Stimulated activated CD4-positive, alpha-beta T cell treated with anti-CD3 and anti-CD28 coated beads, Interleukin-12 subunit alpha, Interleukin-12 subunit beta, amount 100 ng/mL, for 24 hours (primary cell): ENCODE data around the gene WWP2.
"Not testable (repeated sequence)": the region's sequence is repeated elsewhere in the genome, so short reads cannot be mapped to it uniquely, and the experiment has no call there.

ENCODE experiments used
- DNase-seq, 2 experiments: peaks; one replicate each; pipeline ENCODE4 v3.0.0-alpha.2; 2020; ENCODE audit warnings: low read depth in 2 of 2

The WWP2 gene

DNA sequence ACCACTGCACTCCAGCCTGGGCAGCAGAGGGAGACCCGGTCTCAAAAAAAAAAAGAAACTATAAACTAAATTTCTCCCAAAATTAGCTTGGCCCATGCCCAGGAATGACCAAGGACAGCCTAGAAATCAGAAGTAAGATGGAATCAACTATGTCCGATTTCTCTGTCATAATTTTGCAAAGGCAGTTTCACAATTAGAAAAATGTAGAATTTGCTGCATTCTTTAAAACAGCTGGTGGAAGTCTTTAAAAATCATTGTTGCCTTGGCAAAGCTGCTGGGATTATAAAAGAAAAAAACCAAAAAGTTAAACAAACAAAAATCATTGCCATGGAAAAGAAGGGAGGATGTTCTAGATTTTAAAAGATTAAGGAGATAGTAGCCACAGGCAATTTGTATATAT lies 32.4 kb downstream of the WWP2 start:
- DNase-seq, result no peak

DNA sequence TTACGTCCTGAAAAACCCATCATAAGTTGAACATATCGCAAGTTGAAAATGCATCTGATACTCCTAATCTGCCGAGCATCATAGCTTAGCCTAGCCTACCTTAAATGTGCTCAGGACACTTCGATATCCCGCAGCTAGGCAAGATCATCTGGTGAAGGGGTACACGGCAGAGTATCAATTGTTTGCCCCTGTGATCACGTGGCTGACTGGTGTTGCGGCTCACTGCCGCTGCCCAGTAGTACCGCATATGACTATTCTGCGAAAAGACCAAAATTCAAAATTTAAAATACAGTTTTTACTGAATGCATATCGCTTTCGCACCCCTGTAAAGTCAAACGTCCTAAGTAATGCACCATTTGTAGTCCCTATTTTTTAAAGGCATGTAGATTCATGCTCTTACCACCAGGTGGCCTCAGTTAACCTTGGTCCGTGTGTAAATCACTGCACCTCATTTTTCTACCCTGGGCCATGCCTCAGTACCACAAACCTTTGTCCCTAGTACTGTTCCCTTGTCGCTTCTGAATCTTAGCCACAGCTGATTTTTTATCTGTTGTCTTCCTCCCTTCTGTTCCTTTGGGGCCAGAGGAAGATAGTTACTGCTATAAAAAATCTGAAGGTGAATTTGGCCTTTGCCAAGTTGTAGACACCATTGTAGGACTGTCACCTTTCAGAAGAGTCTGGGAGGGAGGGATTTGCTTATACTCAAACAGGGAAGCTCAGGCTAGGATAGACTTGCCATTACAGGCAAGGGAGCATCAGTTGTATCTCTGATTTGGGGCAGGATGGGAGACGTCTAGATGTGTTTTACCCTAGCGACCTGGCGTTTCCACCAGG lies 34.4 kb downstream of the WWP2 start:
- no peak for DNase-seq

GRCh38 chr16:69798466-69798865 lies 36.3 kb downstream of the WWP2 start:
- DNase-seq, result no peak

DNA sequence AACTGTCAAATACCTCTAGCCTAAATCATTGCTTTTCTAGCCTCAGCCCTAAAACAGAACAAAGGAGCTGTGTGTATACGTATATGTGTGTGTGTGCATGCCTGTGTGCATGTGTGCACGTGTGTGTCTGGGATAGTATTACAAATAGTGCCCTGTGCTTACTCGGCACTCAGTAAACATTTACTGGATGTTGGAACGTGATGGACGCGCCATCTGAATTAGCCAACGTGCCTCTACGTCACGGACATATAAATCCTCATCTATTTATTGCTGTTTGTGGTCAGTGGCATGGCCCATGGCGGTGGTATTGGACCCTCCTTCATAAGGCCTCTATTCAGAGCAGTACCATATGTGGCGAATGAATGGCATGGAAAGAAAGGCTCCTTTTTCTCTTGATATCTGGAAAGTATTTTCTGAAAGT lies 37.5 kb downstream of the WWP2 start:
- DNase-seq, result no peak

DNA sequence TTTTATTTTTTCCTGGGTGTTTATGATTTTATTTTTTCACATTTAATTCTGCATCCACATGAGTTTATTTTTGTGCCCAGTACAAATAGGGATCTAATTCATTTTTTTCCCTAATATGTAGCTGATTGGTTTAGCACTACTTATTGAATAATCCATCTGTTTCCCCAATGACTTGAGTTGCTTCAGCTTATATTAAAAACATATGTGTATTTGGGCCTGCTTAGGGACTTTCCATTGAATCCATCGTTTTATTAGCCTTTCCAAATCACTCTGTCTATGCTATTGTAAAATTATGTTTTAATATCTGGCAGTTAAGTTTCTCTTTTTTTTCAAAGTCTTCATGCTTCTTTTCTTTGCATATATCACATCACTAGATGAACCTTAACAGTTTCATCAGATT lies 42.2 kb downstream of the WWP2 start:
- DNase-seq, result no peak

- not testable (repeated sequence) for DNase-seq
Observed at GRCh38 chr16:69806776-69807175, 44.6 kb downstream of the WWP2 start.

GRCh38 chr16:69812688-69813014 lies 50.5 kb downstream of the WWP2 start:
- DNase-seq, result no peak

- DNase-seq, result no peak
Observed at GRCh38 chr16:69814078-69814477, 51.9 kb downstream of the WWP2 start.

GRCh38 chr16:69814561-69814960 lies 52.4 kb downstream of the WWP2 start:
- DNase-seq, result no peak

DNA sequence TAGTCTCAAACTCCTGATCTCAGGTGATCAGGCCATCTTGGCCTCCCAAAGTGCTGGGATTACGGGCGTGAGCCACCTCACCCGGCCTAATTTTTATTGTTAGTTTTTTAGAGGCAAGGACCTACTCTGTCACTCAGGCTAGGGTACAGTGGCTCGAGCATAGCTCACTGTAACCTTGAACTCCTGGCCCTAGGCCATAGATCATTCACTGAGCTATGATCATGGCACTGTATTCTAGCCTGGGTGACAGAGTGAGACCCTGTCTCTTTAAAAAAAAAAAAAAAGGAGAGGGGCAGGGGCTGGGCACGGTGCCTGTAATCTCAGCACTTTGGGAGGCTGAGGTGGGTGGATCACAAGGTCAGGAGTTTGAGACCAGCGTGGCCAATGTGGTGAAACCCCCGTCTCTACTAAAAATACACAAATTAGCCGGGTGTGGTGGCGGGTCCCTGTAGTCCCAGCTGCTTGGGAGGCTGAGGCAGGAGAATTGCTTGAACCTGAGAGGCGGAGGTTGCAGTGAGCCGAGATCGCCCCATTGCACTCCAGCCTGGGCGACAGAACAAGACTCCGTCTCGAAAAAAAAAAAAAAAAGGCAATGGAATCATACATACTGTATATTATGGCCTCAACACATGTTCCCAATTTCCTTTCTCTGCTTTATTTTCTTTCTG lies 53.2 kb downstream of the WWP2 start:
- DNase-seq, result not testable (repeated sequence)

- no peak for DNase-seq
Observed at GRCh38 chr16:69816996-69817395, 54.9 kb downstream of the WWP2 start.

GRCh38 chr16:69818891-69819545 lies 56.9 kb downstream of the WWP2 start:
- DNase-seq, result no peak

DNA sequence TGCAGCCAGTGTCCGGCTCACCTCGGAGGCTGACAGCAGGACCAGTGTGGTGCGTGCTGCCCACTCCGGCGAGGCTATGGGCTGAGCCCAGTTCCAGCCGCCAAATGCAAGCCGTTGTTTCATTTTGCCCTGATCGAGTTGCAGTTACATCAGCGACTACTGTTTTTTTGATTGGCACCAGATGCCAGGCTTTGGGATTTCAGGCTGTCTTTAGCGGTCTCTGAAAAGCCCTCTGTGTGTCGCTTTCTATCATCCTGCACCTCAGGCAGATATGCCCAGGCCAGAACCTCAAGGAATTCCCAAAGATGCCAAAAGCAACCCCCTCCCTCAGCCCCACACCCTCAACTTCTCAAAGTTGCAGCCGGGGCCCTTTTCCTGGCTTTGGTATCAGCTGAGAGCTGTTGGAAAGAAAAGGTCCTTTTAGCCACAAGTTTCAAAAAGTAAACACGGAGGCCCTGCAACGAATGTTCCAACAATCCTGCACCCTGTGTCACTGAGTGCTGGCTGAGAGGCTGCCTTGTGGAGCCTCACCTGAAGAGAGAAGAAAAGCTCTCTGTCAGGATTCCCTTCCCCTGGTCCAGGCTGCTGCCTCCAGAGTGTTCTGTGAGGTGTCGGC lies 58.9 kb downstream of the WWP2 start:
- DNase-seq, result no peak

DNA sequence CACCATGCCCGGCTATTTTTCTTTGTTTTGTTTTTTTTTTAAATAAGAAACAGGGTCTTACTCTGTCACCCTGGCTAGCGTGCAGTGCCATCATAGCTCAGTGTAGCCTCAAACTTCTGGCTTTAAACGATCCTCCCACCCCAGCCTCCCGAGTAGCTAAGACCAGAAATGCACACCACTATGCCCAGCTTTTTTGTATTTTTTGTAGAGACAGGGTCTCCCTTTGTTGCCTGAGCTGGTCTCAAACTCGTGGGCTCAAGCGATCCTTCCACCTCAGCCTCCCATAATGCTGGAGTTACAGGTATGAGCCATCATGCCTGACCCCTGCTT lies 59.7 kb downstream of the WWP2 start:
- DNase-seq, result no peak

DNA sequence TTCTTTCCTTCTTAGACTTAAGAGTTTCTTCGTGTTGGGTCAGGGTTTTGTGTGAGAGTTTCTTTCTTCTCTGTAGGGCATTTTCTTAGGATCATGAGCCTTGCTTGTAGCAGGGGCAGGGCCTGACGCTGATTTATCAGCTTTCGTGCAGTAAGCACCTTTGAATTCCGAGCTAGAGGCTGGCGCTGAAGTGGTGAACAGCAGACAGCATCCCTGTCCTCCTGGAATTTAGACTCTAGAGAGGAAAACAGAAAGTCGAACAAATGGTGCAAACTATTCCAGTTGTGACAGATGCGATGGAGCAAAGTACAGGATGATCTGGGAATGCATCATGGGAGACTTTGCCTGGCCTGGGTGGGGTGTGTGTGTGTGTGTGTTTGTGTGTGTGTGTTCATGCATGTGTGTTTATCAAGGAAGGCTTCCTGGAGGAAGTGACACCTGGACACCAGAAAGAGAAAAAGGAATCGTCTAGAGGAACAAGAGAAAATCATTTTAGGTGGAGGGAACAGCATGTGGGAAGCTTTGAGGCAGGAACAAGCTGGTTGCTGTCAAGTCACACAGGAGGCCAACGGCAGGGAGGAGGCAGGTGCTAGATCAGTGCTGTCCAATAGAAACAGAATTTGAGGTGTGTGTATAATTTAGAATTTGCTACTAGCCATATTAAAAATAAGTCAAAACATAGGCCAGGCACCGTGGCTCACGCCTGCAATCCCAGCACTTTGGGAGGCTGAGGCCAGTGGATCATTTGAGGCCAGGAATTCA lies 60.2 kb downstream of the WWP2 start:
- no peak for DNase-seq

GRCh38 chr16:69823831-69824563 lies 61.9 kb downstream of the WWP2 start:
- no peak for DNase-seq

DNA sequence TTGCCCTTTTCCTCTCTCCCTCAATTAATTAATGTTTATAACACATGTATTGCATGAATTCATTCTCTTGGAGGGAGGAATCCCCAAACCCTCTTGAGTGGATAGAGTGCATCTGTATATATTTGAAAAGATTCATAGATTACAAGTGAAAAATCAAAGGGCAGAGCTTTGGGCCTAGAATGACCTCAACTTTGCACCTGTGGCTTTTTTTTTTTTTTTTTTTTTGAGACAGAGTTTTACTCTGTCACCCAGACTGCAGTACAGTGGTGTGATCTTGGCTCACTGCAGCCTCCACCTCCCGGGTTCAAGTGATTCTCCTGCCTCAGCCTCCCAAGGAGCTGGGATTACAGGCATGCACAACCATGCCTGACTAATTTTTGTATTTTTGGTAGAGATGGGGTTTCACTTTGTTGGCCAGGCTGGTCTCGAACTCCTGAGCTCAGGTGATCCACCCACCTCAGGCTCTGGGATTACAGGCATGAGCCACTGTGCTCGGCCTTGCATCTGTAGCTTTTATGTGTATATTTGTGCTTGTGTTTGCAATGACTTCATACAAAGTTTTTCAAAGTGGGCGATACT lies 62.5 kb downstream of the WWP2 start:
- DNase-seq, result not testable (repeated sequence)

DNA sequence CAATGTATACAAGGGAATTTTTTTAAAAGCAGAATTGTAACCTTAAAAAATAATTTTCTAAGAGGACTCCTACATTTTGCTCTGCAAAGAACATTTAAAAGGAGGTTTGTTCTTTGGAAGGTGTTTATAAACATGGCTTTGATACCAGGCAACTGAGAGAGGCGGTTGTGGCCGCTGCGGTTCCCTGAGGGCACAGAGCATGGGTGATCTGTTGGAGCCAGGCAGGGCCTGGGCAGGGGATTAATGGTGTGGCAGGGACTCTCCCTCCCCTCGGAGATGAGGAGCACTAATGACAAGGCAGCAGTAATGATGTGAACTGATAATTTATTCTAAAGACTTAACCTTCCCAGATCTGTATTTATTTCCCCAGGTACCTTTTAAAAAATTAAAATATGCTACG lies 65.4 kb downstream of the WWP2 start:
- no peak for DNase-seq

- no peak for DNase-seq
Observed at GRCh38 chr16:69829338-69829737, 67.2 kb downstream of the WWP2 start.

DNA sequence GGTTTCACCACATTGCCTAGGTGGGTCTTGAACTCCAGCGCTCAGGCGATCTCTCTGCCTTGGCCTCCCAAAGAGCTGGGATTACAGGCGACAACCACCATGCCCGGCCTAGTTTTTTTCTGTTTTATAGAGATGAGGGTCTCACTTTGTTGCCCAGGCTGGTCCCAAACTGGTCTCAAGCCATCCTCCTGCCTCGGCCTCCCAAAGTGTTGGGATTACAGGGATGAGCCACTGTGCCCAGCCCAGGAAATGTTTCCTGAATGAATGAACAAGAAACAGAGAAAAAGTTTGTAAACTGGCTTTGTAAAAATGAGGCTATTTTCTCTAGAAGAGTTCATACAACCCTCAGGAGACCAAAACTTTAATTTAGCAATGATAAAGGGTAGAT lies 68.0 kb downstream of the WWP2 start:
- no peak for DNase-seq
